ENCODE measurements around the gene FRG2C. TPM values are rescaled to one million over a fixed set of nuclear protein-coding genes. Genes with fewer than 3 reads are reported as not detected.
"Not testable (repeated sequence)": the region's sequence is repeated elsewhere in the genome, so short reads cannot be mapped to it uniquely, and the experiment has no call there.

FRG2C gene
- total RNA-seq, 1 experiment from 2014 or later = not detected

DNA sequence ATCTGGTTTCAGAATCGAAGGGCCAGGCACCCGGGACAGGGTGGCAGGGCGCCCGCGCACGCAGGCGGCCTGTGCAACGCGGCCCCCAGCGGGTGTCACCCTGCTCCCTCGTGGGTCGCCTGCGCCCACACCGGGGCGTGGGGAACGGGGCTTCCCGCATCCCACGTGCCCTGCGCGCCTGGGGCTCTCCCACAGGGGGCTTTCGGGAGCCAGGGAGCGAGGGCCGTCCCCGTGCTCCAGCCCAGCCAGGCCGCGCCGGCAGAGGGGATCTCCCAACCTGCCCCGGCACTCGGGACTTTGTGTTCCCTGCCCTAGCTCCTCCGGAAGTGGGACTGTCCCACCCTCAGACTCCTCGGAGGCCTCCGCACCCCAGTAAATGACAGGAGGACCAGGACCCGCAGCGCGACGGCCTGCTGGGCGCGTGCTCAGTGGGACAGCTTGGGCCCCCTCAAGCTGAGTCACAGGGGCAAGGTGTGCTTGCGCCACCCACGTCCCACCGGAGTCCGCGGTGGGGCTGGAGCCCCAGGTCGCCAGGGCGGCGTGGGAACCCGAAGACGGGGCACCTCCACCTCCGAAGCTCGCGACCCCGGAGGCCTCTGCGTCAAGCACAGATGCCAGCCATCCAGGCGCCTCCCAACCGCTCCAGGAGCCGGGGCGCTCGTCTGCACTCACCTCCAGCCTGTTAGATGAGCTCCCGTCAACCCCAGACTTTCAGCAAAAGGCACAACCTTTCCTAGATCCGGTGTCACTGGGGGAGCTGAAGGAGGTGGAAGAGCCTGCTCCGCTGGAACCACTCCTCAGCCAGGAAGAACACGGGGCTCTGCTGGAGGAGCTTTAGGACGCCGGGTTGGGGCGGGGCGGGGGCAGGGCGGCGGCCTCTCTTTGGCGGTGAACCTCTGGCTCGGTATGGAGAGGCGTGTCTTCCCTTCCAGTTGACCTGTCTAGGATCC, 5.5 kb downstream of the FRG2C start:
- DNase-seq (ENCODE audit: low read depth) = not testable (repeated sequence)

DNA sequence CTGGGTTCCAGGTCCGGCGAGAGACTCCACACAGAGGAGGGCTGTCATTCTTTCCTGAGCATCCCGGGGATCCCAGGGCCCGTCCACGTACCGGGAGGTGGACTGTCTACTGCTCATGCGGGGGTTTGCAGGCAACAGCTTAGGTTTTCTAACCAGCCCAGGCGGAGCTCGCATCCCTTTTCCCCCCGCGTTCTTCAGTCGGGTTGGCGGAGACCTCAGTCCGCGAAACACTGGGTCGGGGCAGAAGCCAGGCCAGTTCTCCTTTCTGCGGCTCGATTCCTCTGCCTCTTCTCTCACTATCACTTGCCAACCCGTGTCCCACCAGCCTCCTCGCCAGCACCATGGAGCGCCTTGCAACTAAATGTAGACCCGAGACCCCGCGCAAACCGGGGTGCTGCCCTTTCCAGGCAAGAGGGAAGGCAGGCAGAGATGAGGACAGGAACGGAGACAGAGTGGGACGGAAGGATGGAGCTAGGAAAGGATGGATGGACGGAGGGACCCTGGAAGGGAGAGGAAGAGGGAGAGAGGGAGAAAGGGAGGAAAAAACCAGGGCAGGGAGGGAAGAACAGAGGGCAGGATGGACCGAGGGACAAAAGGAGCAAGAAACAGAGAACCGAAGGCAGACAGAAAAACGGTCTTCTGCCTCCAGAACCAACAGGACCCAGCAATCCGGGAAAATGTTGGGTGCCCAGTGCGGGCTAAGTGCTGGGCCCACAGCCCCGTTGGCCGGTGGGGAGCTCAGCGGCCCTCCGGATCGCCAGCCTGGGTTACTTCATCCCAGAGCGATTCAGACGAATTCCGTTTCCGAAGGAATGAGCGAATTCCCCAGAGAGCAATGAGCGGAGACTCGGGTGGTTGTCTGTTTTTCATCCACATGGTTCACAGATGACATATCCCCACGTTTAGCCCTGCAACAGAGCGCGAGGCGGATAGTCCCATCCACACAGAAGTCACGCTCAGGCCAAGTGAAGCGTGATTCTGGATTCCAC, 6.5 kb downstream of the FRG2C start:
- DNase-seq (ENCODE audit: low read depth) = peak; percentile 13

GRCh38 chr3:75671287-75672139, 7.4 kb downstream of the FRG2C start:
- peak; percentile 0 for DNase-seq (ENCODE audit: low read depth)

DNA sequence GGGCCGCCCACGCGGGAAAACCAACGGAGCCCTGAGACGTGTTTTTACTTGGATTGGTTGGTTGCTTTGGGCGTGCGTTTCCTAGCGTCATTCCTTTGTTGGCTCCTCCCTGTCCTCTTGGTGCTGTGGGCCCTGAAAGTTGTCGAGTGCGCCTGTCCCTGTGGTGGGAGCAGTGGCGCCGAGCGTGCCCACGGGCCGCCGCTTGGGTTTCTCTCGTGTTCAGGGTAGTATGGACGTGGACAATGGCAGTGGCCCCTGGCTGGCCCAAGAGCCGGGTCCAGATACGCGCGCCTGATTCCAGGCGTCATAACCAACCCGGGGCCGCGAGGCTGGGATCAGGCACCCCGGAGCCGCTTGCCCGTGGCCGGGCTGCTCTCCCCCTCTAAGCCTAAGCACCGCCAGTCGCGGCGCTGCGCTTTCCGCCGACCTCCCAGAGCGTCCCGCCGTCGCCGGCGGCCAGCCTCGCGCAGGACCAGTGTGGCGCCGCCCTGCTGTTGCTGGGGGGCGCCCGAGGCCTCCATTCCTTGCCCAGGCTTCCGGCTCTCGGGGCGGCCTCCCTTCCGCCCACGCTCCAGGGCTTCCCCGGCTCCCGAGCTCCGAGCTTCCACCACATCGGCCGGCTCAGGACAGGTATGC, 8.1 kb downstream of the FRG2C start:
- peak; percentile 66 for DNase-seq (ENCODE audit: low read depth)

DNA sequence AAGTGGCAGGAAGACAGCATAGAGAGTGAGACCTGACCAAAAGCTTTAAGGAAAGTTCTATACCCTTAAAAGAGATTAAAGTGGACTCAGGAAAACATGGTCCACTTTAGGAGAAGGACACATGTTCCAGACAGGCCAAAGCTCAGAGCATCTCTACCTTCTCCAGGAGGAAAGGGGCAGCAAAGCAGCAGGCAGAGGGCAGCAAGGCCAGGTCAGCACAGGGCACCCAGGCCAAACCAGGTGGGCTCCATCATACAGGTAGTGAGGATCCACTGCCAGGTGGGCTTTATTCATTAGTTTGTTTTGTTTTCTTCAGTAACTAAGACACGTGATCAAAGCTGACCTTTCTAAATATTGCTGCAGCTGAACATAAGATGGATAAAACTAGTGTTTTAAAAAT, 19.8 kb downstream of the FRG2C start:
- not testable (repeated sequence) for DNase-seq (ENCODE audit: low read depth)

GRCh38 chr3:75687323-75687722, 23.2 kb downstream of the FRG2C start:
- no peak for DNase-seq (ENCODE audit: low read depth)

- DNase-seq (ENCODE audit: low read depth) = peak; percentile 0
These were observed 27.9 kb downstream of the FRG2C start for GRCh38 chr3:75692061-75692460.

Other genes starting within 250 kb of the FRG2C start
- gene ZNF717, start 121.2 kb downstream of the FRG2C start, total RNA-seq (2014; rRNA removed) = 6.3 and 12.6 TPM in 2 replicates